HG03135 (cell line): ENCODE data around the gene BLCAP.

Experiments used
- ATAC-seq: cut with Tn5 transposase; IDR thresholded peaks from one replicate; pipeline ENCODE4 v1.9.1; 2021; ENCODE audit warnings: mild to moderate bottlenecking, moderate library complexity; ENCODE audit not compliant: unreplicated experiment

The BLCAP gene

DNA sequence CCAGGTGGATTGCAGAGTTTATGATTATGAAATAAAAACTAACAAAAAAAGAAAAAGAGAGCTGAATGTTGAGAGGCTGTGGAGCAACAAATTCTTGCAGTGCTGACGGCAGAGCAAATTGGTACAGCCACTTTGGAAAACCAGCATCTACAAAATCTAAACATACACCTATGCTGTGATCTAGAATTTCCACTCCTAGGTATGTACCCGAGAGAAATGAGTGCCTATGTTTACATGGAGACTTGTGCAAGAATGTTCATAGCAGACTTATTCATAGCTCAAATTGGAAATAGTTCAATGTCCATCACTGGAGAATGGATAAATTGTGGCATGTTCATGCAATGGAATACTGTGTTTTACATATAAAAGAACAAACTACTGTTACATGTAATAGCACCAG, 3.0 kb upstream of the BLCAP start:
- no peak for ATAC-seq

DNA sequence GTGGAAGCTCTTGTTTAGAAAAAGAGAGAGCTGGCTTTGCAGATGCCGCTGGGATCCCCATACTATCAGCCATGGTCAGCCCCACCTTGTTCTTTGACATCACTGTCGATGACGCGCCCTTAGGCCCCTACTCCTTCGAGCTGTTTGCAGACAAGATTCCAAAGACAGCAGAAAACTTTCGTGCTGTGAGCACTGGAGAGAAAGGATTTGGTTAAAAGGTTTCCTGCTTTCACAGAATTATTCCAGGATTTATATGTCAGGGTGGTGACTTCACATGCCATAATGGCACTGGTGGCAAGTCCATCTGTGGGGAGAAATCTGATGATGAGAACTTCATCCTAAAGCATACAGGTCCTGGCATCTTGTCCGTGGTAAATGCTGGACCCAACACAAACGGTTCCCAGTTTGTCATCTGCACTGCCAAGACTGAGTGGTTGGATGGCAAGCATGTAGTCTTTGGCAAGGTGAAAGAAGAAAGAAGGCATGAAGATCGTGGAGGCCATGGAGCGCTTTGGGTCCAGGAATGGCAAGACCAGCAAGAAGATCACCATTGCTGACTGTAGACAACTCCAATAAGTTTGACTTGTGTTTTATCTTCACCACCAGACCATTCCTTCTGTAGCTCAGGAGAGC, 2.4 kb upstream of the BLCAP start:
- no peak for ATAC-seq

DNA sequence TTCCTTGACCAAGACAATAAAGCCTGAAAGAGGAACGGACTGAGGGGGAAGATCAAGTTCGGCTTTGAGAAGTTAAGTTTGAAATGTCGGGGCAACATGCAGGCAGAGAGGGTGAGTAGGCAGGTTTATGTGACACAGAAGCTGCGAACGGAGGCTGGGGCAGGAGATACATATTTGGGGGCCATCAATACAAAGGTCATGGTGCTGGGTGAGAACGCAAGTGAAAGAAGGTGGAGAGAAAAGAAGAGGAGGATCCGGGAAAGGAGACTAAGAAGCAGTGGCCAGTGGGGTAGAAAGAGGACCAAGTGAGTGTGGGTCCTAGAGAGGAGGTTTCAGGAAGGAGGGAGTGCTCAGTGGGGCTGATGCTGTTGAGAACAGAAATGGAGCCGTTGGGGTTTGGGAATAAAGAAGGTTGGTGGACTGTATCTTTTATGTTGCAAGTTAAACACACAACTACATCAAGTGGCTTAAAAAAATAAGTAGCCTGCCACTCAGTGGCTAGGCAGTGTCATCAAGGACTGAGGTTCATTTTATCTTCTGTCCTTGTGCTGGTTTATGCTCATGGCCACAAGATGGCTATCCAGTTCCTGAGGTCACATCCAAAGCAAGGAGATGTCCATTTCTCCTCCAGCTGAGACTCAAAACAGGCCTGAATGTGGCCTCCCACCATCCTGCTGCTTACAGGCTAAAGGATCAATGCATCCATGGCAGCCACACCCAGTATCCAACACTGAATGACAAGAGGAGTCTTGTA, 1.7 kb upstream of the BLCAP start:
- ATAC-seq, result no peak

DNA sequence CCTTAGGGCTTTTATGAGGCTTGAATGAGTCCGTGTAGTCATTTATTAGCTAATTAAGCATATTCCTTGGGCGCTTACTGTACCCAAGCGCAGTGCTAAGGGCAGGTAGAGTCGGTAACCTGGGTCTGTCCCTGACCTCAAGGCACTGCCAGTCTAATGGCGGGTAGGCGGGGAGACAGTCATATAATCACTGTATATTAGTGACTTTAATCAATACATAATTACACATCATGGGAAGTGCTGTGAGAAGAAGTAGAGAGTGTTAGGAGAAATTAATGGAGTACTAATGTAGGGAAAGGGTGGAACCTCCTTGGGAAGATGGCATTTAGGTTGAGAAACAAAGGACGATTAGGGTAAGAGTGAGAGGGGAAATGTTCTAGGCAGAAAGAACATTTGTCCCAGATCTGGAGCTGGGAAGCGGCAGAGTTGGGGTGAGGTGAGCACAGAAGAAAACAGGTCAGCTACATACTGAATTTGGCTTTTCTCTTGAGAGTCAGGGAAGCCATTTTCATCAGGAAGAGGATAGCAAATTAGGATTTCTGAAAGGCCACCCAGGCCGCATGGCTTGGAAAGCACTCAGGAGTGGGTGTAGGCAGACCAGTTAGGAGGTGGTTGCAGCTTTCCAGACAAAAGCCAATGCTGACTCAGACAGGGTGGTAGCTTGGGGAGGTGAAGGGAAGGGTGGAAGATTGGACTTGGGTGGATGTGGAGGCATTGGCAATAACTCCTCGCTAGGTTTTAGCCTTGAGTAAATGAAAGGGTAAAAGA, 954 bp upstream of the BLCAP start:
- no peak for ATAC-seq

DNA sequence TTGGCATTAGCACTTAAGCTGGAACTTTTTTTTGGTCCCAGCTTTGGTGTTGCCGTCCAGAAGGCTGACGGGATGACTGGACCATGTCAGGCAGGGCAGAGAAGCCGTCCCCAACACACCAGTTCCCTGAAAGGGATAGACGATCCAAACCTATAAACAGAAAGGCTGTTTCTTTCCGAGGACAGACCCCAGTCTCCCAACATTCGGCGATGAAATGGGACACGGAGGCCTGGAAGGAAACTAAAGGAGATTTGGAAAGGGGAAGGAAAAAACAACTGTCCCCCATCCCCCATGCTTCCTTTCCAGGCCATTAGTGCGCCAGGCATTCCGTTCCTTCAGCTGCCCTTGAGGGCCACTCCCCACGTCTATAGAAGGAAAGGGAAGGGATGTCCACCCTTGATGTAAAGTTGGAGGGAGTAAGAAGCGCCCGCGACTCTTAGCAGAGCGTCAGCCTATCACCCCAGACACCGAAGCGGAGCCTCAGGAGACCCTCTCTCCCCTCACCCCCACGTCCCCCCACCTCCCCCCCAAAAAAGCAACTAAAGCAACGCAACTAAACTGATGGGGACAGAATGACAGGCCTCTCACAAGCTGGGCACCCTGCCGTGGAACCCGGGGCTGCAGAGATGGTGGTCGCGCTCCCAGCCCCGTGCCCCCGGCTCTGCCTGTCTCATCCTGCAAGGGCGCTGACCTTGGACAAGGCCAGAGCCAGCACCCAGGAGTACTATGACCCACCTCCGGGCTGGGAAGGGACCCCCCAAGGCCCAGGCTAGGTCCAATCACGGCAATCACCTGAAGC, 638 bp downstream of the BLCAP start:
- no peak for ATAC-seq

DNA sequence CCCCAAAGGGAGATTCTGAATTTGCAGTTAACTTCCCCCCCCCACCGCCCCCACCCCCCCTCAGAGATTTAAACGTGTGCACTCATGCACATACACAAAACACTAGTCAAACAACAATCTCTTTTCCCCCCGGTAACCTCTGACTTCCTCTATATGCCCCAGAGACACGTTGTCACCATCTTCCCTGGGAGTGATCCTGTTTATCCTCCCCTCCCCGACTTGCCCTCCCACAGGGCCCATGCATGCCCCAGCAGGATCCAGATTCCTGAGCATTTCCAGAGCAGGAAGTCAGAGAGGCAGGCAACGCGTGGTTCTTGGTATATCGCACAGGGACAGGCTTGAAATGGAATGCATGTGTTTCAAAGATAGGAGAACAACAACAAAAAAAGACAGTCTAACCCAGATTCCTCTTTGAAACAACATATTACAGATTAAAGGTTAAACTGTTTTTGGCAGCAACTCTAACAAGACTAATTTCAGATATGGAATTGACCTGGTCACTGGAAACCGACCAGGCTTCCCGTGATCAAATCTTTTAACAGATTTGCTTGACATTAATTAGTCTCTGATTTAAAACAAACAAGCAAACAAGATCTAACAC, 1.3 kb downstream of the BLCAP start:
- no peak for ATAC-seq

DNA sequence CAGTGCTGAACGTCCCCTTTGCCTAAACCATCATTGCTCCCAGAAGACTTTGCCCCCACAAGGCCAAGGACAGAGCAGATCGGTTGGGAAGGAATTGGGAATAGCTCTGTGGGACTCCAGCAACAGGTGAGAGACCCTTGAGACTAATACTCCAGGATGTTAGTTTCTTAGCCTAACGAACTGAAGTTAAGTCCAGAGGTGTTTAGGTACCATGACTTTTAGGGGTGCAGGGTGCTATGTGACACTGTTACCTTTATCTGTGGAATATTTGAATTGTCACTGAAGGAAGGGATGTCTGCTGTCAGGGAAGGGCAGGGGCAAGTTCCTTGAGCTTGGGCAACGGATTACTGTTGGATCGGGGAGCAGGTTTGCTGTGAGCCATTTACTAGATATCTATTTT, 1.9 kb downstream of the BLCAP start:
- no peak for ATAC-seq

DNA sequence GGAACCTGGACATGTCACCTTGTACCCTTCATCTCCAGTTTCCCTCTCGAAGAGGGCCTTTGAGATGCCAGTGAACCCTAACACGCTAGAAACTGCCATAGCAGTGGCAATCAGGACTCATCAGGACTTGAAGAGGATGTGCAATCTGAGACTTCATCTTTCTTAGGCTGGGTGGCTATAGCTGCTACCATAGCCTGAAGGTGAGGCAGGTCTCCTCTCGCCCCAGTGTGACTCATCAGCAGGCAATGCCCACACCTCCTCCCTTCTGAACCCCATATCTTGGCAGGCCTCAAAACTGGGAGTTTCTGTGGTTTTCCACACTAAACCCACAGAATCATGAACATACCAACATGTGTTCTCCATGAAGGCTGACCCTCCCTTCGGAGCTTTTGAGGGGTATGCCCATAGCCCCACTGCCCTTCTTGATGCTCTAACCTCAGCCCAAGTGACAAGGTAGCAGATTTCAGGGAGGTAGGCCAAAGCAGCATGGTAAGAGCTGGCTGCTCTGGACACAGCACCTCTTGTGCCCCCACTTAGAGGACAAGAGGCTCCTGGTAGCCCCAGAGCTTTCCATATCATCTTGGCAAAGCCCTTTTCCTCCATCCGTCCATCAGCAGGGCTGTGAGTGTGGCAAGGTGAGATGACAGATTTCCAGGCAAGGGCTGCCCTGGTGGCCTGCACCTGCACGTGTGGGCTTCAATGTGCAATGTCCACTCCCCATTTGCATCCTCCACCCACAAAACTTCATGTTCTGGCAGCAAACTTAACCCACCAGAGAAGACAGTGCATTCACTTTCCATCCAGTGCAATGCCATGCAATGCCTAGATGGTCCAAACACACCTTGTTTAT, 2.6 kb downstream of the BLCAP start:
- ATAC-seq, result no peak

DNA sequence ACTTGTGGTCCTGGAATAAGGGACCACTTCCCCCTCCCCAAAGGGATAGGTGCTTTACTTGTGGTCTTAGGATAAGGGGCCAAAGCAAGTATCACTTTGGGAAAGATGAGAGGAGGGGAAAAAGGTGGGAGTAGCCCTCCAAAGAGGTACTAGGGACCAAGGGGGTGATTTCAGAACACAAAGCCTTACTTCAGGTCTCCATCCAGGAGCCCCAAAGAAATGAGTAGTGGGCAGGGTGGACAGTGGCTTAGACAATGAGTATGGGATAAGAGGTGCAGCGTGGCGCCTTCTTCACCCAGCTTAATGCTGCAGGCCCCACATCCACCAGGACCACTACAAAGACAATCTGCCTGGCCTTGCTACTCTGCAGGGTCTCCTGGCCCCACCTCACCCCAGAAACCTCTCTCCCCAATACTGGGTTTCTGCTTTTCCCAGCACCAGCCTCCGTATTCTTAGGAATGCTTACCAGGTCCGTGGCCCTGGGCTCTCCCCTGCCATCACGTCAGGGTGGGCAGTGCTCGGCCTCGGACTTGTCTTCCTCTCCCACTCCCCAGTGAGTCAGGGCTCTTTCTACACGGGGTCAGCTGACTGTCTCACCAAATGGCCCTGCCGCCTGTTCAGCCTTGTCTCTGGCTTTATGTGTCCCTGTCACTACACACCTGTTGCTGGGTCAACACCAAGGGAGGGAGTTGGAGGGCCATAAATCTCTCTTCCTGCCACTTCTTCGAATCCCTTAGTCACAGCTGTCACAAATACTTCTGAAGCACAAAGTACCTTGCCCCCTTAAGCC, 3.6 kb downstream of the BLCAP start:
- ATAC-seq, result no peak

DNA sequence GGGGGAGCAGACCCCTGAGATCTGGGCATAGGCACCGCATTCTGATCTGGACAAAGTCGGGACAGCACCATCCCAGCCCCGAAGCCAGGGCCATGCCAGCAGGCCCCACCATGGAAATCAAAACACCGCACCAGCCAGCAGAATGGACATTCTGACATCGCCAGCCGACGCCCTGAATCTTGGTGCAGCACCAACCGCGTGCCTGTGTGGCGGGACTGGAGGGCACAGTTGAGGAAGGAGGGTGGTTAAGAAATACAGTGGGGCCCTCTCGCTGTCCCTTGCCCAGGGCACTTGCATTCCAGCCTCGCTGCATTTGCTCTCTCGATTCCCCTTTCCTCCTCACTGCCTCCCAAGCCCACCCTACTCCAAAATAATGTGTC, 4.7 kb downstream of the BLCAP start:
- no peak for ATAC-seq

DNA sequence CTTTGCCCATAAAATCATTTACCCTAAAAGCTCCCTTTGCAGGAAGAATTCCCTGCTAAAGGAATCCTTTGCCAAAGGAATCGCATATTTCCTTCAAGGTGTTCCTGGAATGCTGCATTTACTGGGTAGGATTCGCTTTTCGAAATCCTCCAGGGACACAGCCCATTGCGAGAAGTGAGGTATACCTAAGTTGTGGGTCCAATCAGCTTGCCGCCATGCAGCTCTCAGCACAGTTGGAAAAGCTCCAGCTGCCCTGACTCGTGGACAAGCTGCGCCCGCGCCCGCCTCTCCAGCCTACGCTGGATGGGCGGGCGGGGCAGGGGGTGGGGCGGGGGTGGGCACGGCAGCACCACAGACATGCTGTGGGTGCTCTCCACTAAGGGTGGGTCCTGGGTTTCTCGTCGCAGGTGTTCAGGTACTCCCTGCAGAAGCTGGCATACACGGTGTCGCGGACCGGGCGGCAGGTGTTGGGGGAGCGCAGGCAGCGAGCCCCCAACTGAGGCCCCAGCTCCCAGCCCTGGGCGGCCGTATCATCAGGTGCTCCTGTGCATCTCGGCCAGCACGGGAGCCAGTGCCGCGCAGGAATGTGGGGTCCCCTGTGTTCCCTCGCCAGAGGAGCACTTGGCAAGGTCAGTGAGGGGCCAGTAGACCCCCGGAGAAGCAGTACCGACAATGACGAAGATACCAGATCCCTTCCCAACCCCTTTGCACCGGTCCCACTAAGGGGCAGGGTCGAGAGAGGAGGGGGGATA, 5.2 kb downstream of the BLCAP start:
- no peak for ATAC-seq

DNA sequence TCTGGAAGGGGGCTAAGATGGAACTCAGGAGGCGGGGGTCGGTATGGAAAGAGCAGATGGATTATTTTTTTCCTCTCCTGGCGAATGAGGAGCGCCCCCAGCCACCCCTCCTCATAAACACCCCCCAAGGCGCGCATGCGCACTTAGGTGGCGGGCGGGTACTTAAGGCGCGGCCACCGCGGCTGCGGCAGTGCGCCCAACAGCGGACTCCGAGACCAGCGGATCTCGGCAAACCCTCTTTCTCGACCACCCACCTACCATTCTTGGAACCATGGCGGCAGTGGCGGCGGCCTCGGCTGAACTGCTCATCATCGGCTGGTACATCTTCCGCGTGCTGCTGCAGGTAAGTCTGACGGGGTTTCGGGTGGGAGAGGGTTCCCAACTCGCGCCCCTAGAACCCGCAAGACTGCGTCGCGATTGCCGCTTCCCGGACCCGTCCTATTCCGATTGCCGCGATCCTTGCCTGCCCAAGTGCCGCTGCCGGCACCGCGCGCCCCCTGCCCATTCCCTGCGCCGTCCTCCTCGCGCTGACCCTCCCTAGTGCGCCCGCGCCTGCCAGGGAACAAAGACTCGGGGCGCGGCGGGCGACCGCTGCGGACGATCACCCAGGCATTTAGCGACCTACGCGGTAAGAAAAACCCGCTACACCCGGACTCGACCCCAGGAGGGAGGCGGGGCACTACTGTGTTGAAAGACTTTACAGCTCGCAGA, 6.5 kb downstream of the BLCAP start, which contains the start of gene NNAT:
TSS of gene NNAT (plus strand) at position 190 of the 711 bp plus-strand sequence. CDS start at position 272, 82 bp downstream.
- no peak for ATAC-seq

DNA sequence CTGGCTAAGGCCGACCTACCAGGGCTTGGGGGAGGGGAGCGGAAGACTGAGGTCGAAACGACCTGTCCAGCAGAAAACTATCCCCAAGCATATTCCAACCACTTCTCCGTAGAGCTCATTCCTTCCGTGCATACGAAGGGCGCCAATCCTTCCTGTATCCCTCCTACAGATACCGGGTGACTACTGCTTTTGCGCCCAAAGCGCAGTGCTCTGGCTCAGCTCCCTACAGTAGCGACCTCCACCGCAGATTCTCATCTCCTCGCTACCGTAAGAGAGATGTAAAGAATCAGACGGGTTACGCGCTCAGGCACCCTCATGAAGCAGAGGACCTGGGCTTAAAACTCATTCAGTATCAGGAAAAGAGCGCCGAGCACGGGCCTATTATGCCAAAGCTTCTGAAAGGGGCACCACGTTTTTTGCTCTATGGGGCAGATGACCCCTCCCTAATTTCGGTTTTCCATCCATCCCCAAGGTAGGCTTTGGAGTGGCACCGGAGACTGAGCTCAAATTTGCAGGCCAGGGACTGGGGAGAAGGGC, 7.2 kb downstream of the BLCAP start:
- ATAC-seq, result no peak

DNA sequence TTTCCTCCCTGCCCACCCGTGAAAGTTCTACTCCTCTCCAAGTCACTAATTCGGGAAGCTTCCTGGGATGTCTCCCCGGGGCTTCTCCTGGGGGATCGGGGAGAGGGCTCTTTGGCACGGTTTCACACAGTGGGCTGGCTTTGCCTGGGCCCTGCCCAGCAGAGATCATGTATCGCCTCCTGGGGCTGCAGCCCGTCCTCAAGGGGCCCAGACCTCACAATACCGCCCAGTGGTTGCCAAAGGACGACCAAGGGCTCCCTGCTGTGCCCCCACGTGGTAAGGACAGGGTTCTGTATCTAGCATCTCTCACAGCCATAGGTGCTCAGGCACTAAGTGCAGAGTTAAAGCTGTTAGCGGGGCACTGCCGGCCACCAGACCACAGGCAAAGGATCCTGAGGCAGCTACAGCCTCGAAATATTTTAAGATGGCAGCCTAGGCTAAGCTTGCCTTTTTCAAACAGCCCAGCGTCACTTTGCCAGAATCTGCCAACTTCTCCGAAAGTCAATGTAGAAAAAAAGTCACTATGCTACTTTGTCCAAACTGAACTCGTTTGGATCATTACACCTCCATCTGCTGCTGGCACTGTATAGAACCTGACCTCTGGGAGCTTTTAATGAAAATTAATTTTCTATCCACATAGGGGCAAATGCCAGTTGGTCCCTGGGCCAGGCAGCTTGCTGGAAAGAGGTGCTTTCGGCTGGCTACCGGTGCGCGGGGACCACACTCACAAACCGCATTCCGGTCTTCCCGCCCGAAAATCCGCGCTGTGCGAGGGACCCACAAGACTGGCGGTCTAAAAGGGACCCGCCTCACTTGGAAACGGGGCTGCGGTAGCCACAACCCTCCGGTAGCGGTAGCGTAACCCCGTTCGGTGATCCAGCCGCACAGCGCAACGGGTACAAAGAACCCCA, 7.9 kb downstream of the BLCAP start:
- no peak for ATAC-seq

DNA sequence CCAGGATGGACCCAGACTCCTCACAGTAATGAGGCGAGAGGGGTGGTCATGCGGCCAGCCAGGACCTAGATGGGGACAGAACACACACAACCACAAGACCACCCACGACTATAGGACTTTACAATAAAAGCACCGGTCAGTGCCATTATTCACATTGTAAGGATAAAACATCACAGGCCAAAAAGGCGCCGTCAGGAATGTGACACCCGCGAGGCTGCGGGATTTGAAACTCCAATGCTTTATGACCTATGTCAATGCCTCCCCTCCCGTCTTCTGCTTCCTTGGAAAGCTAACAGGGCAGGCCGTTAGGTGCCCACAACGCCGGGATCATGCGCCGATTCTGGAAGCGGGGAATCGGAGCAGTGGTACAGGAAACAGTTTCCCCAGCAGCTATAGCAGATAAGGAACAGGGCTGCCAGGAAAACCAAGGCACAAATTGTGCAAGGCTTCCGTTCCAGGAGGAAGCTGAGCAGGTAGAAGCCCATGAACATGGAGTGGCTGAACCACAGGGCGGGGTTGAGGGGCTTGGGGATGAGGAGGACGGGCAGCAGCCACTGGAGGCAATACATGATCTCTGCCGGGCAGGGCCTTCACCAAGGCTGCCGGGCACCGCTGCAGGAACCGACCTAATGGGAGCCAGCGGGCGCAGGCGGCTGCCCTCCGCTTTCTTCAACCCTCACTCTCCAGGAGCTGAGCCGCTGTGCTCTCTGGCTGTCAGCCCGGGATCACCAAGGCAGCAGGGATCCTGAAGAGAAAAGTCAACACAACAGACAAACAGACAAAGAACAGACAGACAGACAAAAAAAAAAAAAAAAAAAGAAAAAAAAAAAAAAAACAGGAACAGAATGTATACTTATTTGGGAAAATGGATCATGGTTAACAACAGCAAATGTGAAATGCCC, 8.8 kb downstream of the BLCAP start:
- ATAC-seq, result no peak
